Endothelial cell of umbilical vein (primary cell): Measurements from ENCODE around the gene KCNJ12.
"Not testable (repeated sequence)": the region's sequence is repeated elsewhere in the genome, so short reads cannot be mapped to it uniquely, and the experiment has no call there.

Experiments used
- CTCF ChIP-seq, 2 donors: IDR thresholded peaks; 1 replicate in 1 of 2; 2 replicates in 1 of 2; pipeline ENCODE4 v1.5.1; 2011; ENCODE audit warnings: low read length in 2 of 2, mild to moderate bottlenecking in 2 of 2, moderate library complexity in 2 of 2, control low read depth in 1 of 2, inconsistent platforms in 1 of 2, low read depth in 1 of 2; ENCODE audit not compliant: insufficient read depth in 1 of 2; ENCODE audit errors: extremely low read depth in 1 of 2
- MYC ChIP-seq: IDR thresholded peaks from one replicate; pipeline ENCODE4 v1.6.1; 2011; ENCODE audit warnings: mild to moderate bottlenecking, low read depth, low read length
- POLR2A ChIP-seq: IDR thresholded peaks from 2 replicates; pipeline ENCODE4 v1.6.1; 2012; ENCODE audit warnings: low read depth, mild to moderate bottlenecking, control low read depth, low read length
- POLR2AphosphoS5 ChIP-seq: IDR thresholded peaks from 2 replicates; pipeline ENCODE4 v1.6.1; 2012; ENCODE audit warnings: low read depth, mild to moderate bottlenecking, control low read depth, low read length, moderate library complexity; ENCODE audit not compliant: insufficient read depth

GRCh38 chr17:21406616-21407404, 30.7 kb downstream of the KCNJ12 start:
- TF ChIP-seq CTCF (IDR thresholded peaks at IDR 0.05; ENCODE audit: extremely low read depth in 1 of 2, insufficient read depth in 1 of 2, low read depth in 1 of 2, low read length in 2 of 2); POLR2A; POLR2AphosphoS5; MYC: not testable (repeated sequence)
